Measurements from ENCODE around the gene TBC1D4. TPM values are rescaled to one million over a fixed set of nuclear protein-coding genes. Genes with fewer than 3 reads are reported as not detected.
A peak's percentile ranks its signal among the peaks of the same experiment; 100 is the strongest.
"Not testable (repeated sequence)": the region's sequence is repeated elsewhere in the genome, so short reads cannot be mapped to it uniquely, and the experiment has no call there.

The TBC1D4 gene
- total RNA-seq, 2 donors from 2014 or later = 2.9 to 7.2 TPM

- H3K27ac Mint-ChIP-seq = peak overlapping the region in 1 of 2 donors; percentile 1
- H3K27me3 Mint-ChIP-seq = no peaks in the 10 kb centered on the region
- no peaks in the 10 kb centered on the region for H3K9me3 Mint-ChIP-seq
- peak overlapping the region; percentile 29 for H3K4me3 Mint-ChIP-seq
- DNase-seq (ENCODE audit: low spot score) (no peak), ATAC-seq (peak; percentile 61 to 88)
- H3K4me1 Mint-ChIP-seq (ENCODE audit: low read depth in 2 of 2) = peaks cover 13 to 17% of the 10 kb centered on the region in 2 donors
- H3K36me3 Mint-ChIP-seq = peaks cover 15% of the 10 kb centered on the region
Observed at GRCh38 chr13:75353781-75354193, 128.2 kb downstream of the TBC1D4 start.

GRCh38 chr13:75352641-75353327 is 129.2 kb downstream of the TBC1D4 start:
- no peak for DNase-seq (ENCODE audit: low spot score)
- Mint-ChIP-seq H3K36me3 (peaks cover 15% of the 10 kb centered on the region), H3K4me3 (no peak overlapping the region), H3K4me1 (ENCODE audit: low read depth in 2 of 2) (peaks cover 13 to 17% of the 10 kb centered on the region in 2 donors), H3K27ac (peak overlapping the region in 1 of 2 donors; percentile 1), H3K27me3 (no peaks in the 10 kb centered on the region), H3K9me3 (no peaks in the 10 kb centered on the region)
- no peak for ATAC-seq

- not testable (repeated sequence) for DNase-seq (ENCODE audit: low spot score); H3K27me3 Mint-ChIP-seq; H3K9me3 Mint-ChIP-seq; ATAC-seq; H3K27ac Mint-ChIP-seq; H3K4me3 Mint-ChIP-seq
- Mint-ChIP-seq H3K4me1 (ENCODE audit: low read depth in 2 of 2) (peaks cover 13 to 24% of the 10 kb centered on the region in 2 donors), H3K36me3 (peaks cover 15% of the 10 kb centered on the region)
Observed at GRCh38 chr13:75351538-75351937, 130.4 kb downstream of the TBC1D4 start.

GRCh38 chr13:75347925-75348324 is 134.0 kb downstream of the TBC1D4 start:
- Mint-ChIP-seq H3K27me3 (no peaks in the 10 kb centered on the region), H3K9me3 (no peaks in the 10 kb centered on the region), H3K36me3 (peaks cover 10% of the 10 kb centered on the region), H3K4me1 (ENCODE audit: low read depth in 2 of 2) (peaks cover 0 to 8% of the 10 kb centered on the region in 2 donors), H3K4me3 (no peak overlapping the region), H3K27ac (no peak overlapping the region)
- DNase-seq (ENCODE audit: low spot score) (no peak), ATAC-seq (no peak)

- Mint-ChIP-seq H3K27ac (no peak overlapping the region), H3K4me3 (no peak overlapping the region), H3K36me3 (peaks cover 10% of the 10 kb centered on the region), H3K4me1 (ENCODE audit: low read depth in 2 of 2) (peaks cover 0 to 7% of the 10 kb centered on the region in 2 donors), H3K9me3 (no peaks in the 10 kb centered on the region), H3K27me3 (no peaks in the 10 kb centered on the region)
- DNase-seq (ENCODE audit: low spot score) (no peak), ATAC-seq (no peak)
Observed at GRCh38 chr13:75347457-75347856, 134.5 kb downstream of the TBC1D4 start.

- no peak overlapping the region for H3K4me3 Mint-ChIP-seq
- ATAC-seq = no peak
- H3K9me3 Mint-ChIP-seq = no peaks in the 10 kb centered on the region
- no peaks in the 10 kb centered on the region for H3K27me3 Mint-ChIP-seq
- peaks cover 6 to 11% of the 10 kb centered on the region in 2 donors for H3K4me1 Mint-ChIP-seq (ENCODE audit: low read depth in 2 of 2)
- H3K27ac Mint-ChIP-seq = no peak overlapping the region
- H3K36me3 Mint-ChIP-seq = no peaks in the 10 kb centered on the region
- no peak for DNase-seq (ENCODE audit: low spot score)
Observed at GRCh38 chr13:75345193-75345592, 136.8 kb downstream of the TBC1D4 start.

GRCh38 chr13:75341028-75341427 is 140.9 kb downstream of the TBC1D4 start:
- H3K27me3 Mint-ChIP-seq = peaks cover 0 to 3% of the 10 kb centered on the region in 2 donors
- ATAC-seq (no peak), DNase-seq (ENCODE audit: low spot score) (no peak)
- H3K4me1 Mint-ChIP-seq (ENCODE audit: low read depth in 2 of 2) = peaks cover 5 to 9% of the 10 kb centered on the region in 2 donors
- H3K4me3 Mint-ChIP-seq = no peak overlapping the region
- peaks cover 4% of the 10 kb centered on the region for H3K36me3 Mint-ChIP-seq
- no peaks in the 10 kb centered on the region for H3K9me3 Mint-ChIP-seq
- H3K27ac Mint-ChIP-seq = no peak overlapping the region

- no peak for DNase-seq (ENCODE audit: low spot score)
- Mint-ChIP-seq H3K4me3 (no peak overlapping the region), H3K4me1 (ENCODE audit: low read depth in 2 of 2) (peaks cover 5 to 9% of the 10 kb centered on the region in 2 donors), H3K9me3 (no peaks in the 10 kb centered on the region), H3K36me3 (peaks cover 4% of the 10 kb centered on the region), H3K27me3 (peaks cover 0 to 3% of the 10 kb centered on the region in 2 donors), H3K27ac (peak overlapping the region in 1 of 2 donors; percentile 9)
- ATAC-seq = no peak
Observed at GRCh38 chr13:75339635-75340374, 142.2 kb downstream of the TBC1D4 start.

GRCh38 chr13:75334634-75335447 is 147.1 kb downstream of the TBC1D4 start:
- Mint-ChIP-seq H3K9me3 (no peaks in the 10 kb centered on the region), H3K4me3 (no peak overlapping the region)

GRCh38 chr13:75333103-75333502 is 148.9 kb downstream of the TBC1D4 start:
- DNase-seq (ENCODE audit: low spot score) (no peak), ATAC-seq (no peak)
- Mint-ChIP-seq H3K27ac (no peak overlapping the region), H3K4me1 (ENCODE audit: low read depth in 2 of 2) (no peaks in the 10 kb centered on the region), H3K4me3 (no peak overlapping the region), H3K27me3 (no peaks in the 10 kb centered on the region), H3K9me3 (no peaks in the 10 kb centered on the region), H3K36me3 (no peaks in the 10 kb centered on the region)

More at GRCh38 chr13:75334634-75335447, 147.1 kb downstream of the TBC1D4 start:
- peak; percentile 31 to 65 for ATAC-seq
- Mint-ChIP-seq H3K27me3 (peaks cover 0 to 2% of the 10 kb centered on the region in 2 donors), H3K36me3 (peaks cover 1% of the 10 kb centered on the region), H3K27ac (no peak overlapping the region), H3K4me1 (ENCODE audit: low read depth in 2 of 2) (peaks cover 0 to 1% of the 10 kb centered on the region in 2 donors)
- no peak for DNase-seq (ENCODE audit: low spot score)

GRCh38 chr13:75331792-75332349 is 150.1 kb downstream of the TBC1D4 start:
- H3K9me3 Mint-ChIP-seq = no peaks in the 10 kb centered on the region

GRCh38 chr13:75330770-75331169 is 151.2 kb downstream of the TBC1D4 start:
- Mint-ChIP-seq H3K27ac (no peak overlapping the region), H3K4me3 (no peak overlapping the region), H3K27me3 (no peaks in the 10 kb centered on the region), H3K36me3 (no peaks in the 10 kb centered on the region), H3K9me3 (no peaks in the 10 kb centered on the region), H3K4me1 (ENCODE audit: low read depth in 2 of 2) (peaks cover 12% of the 10 kb centered on the region in 2 donors)
- no peak for DNase-seq (ENCODE audit: low spot score)
- no peak for ATAC-seq

More at GRCh38 chr13:75331792-75332349, 150.1 kb downstream of the TBC1D4 start:
- Mint-ChIP-seq H3K4me1 (ENCODE audit: low read depth in 2 of 2) (peaks cover 2% of the 10 kb centered on the region in 2 donors), H3K4me3 (no peak overlapping the region), H3K36me3 (no peaks in the 10 kb centered on the region), H3K27ac (no peak overlapping the region), H3K27me3 (no peaks in the 10 kb centered on the region)
- ATAC-seq = no peak
- no peak for DNase-seq (ENCODE audit: low spot score)

- DNase-seq (ENCODE audit: low spot score) = no peak
- ATAC-seq = no peak
- Mint-ChIP-seq H3K27ac (no peak overlapping the region), H3K36me3 (no peaks in the 10 kb centered on the region), H3K4me3 (no peak overlapping the region), H3K9me3 (no peaks in the 10 kb centered on the region), H3K4me1 (ENCODE audit: low read depth in 2 of 2) (peaks cover 12% of the 10 kb centered on the region in 2 donors), H3K27me3 (no peaks in the 10 kb centered on the region)
Observed at GRCh38 chr13:75329723-75330122, 152.2 kb downstream of the TBC1D4 start.

Measured in natural killer cell treated with Interleukin-12 subunit alpha and Interleukin-12 subunit beta and Interleukin-15 and Interleukin-18, amount 100 ng/mL, for 72 hours (primary cell).